Duodenal mucosa (tissue), 2 donors: ENCODE measurements around the gene DNAJC30.

Experiments
- H3K27ac ChIP-seq: one replicate; pipeline ENCODE4 v1.7.0; 2013; ENCODE audit warnings: low read depth, low read length
- H3K27me3 ChIP-seq, 2 donors: one replicate each; pipeline ENCODE4 v1.7.0; 2013; ENCODE audit warnings: low read length in 2 of 2, control low read depth in 1 of 2; ENCODE audit not compliant: insufficient read depth in 2 of 2, control insufficient read depth in 1 of 2
- H3K36me3 ChIP-seq, 2 donors: one replicate each; pipeline ENCODE4 v1.7.0; 2013; ENCODE audit warnings: low read length in 2 of 2, control low read depth in 1 of 2; ENCODE audit not compliant: insufficient read depth in 2 of 2, control insufficient read depth in 1 of 2
- H3K4me1 ChIP-seq, 2 donors: one replicate each; pipeline ENCODE4 v1.7.0; 2013; ENCODE audit warnings: low read length in 2 of 2, control low read depth in 1 of 2; ENCODE audit not compliant: insufficient read depth in 2 of 2, control insufficient read depth in 1 of 2
- H3K4me3 ChIP-seq, 2 donors: one replicate each; pipeline ENCODE4 v1.7.0; 2013; ENCODE audit warnings: low read length in 2 of 2, low read depth in 1 of 2
- H3K9ac ChIP-seq, 2 donors: one replicate each; pipeline ENCODE4 v1.7.0; 2013; ENCODE audit warnings: low read length in 2 of 2, low read depth in 1 of 2
- H3K9me3 ChIP-seq, 2 donors: one replicate each; pipeline ENCODE4 v1.7.0; 2013; ENCODE audit warnings: low read length in 2 of 2, control low read depth in 1 of 2; ENCODE audit not compliant: control insufficient read depth in 1 of 2

DNAJC30 gene

GRCh38 chr7:73702226-73702625 is 19.0 kb upstream of the DNAJC30 start:
- no peak overlapping the region for H3K4me3 ChIP-seq
- peaks cover 24 to 28% of the 10 kb centered on the region in 2 donors for H3K4me1 ChIP-seq
- no peak overlapping the region for H3K9ac ChIP-seq
- H3K27me3 ChIP-seq, result no peaks in the 10 kb centered on the region
- H3K27ac ChIP-seq, result peak overlapping the region; percentile 4
- no peaks in the 10 kb centered on the region for H3K9me3 ChIP-seq
- H3K36me3 ChIP-seq, result peaks cover 6 to 19% of the 10 kb centered on the region in 2 donors

DNA sequence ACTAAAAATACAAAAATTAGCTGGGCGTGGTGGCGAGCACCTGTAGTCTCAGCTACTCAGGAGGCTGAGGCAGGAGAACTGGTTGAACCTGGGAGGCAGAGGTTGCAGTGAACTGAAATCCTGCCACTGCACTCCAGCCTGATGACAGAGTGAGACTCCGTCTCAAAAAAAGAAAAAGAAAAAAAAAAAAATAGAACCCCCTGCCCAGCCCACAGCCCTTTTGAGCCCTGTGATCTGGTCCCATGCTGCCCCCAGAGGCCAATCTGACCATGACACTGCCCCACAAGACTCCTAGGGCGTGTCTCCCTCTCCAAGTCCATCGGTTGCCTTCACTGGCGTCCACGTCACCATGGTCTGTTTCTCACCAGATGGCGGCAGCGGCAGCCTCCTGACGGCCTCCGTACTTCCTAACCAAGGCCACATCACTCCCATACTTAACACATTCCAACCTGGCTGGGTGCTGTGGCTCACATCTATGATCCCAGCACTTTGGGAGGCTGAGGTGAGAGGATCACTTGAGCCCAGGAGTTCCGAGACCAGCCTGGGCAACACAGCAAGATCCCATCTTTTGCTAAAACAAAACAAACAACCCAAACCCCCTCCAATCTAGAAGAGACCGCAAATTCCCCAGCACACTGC is 18.2 kb upstream of the DNAJC30 start:
- Histone ChIP-seq H3K36me3 (peaks cover 7 to 26% of the 10 kb centered on the region in 2 donors), H3K4me3 (no peak overlapping the region), H3K9ac (no peak overlapping the region), H3K27me3 (no peaks in the 10 kb centered on the region), H3K4me1 (peaks cover 18 to 22% of the 10 kb centered on the region in 2 donors), H3K27ac (no peak overlapping the region), H3K9me3 (no peaks in the 10 kb centered on the region)

DNA sequence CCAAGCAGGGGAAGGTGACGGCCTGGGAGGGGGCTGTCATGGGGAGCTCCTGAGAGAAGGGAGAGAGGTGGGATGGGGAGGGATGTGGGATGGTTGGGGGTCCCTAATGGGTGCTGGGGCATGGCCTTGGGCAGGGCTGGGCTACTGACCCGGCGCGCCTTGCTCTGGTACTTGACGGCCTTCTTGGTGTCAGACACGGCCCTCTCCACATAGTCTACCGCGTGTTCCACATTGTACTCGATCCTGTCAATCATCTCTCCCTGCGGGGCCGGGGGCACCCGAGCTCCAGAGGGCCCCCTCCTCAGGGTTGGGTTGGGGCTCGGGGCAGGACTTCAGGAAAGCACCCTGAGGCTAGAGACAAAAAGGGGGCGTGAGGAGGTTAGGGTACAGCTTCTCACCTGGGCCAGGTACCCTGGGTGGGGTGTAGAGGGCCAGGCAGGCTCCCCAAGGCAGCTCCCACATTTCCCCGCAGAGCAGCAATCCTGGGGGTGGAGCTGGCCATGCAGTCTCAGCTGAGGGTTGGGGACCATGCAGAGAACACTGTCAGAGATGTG is 17.4 kb upstream of the DNAJC30 start:
- Histone ChIP-seq H3K36me3 (peaks cover 15 to 34% of the 10 kb centered on the region in 2 donors), H3K4me3 (no peak overlapping the region), H3K9ac (no peak overlapping the region), H3K4me1 (peaks cover 18 to 22% of the 10 kb centered on the region in 2 donors), H3K27me3 (no peaks in the 10 kb centered on the region), H3K9me3 (no peaks in the 10 kb centered on the region), H3K27ac (no peak overlapping the region)

DNA sequence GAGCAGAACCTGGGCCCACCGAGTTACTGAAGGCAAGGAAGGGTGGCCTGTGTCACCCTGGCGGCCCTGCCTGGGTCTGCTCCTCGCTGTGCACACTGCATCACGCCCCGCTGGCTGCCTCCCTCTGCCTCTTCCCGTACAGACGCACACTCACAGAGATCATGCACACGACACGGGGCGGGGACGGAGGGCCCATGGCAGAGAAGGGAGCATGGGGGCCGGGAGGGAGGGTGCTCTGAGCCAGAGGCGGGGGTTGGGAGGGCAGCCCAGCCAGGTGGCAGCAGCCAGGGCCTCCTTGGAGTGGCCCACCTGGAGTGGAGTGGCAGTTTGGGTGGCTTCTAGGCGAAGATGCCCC is 16.8 kb upstream of the DNAJC30 start:
- H3K27me3 ChIP-seq, result no peaks in the 10 kb centered on the region
- peaks cover 18 to 22% of the 10 kb centered on the region in 2 donors for H3K4me1 ChIP-seq
- no peak overlapping the region for H3K27ac ChIP-seq
- H3K4me3 ChIP-seq, result no peak overlapping the region
- H3K36me3 ChIP-seq, result peaks cover 17 to 39% of the 10 kb centered on the region in 2 donors
- no peaks in the 10 kb centered on the region for H3K9me3 ChIP-seq
- H3K9ac ChIP-seq, result no peak overlapping the region

DNA sequence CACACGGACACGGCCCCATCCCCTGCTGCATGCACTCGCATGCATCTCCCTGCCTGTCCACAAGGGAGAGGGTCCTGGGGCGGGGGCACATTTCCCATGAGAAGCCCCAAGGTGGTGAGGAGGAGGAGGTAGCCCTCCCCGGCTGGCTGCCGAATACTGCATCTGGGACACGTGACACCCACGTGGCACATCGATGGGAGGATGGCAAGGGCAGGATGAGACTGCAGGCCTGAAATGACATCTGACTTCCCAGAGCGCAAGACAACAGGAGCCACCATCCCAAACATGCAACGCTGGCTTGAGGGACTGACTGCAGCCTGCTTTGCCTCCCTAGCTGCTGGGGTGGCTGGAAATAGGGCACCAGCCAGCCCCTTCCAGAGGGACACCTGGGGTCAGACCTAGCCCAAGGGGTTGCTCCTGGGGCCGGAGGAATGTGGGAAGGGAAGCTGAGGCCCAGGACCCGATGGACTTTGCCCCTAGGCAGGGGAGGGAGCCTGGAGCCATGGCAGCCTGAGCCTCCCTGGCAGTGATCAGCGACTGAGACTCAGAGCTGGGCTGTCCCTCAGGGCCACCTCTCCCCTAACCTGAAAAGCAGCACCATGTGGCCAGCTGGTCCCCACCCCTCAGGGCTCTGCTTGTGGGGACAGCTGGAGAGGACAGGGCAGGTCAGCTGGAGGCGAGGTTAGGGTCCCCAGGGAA is 16.3 kb upstream of the DNAJC30 start:
- Histone ChIP-seq H3K4me1 (peaks cover 18 to 21% of the 10 kb centered on the region in 2 donors), H3K27ac (no peak overlapping the region), H3K27me3 (no peaks in the 10 kb centered on the region), H3K9me3 (no peaks in the 10 kb centered on the region), H3K36me3 (peaks cover 17 to 45% of the 10 kb centered on the region in 2 donors), H3K9ac (no peak overlapping the region), H3K4me3 (no peak overlapping the region)

DNA sequence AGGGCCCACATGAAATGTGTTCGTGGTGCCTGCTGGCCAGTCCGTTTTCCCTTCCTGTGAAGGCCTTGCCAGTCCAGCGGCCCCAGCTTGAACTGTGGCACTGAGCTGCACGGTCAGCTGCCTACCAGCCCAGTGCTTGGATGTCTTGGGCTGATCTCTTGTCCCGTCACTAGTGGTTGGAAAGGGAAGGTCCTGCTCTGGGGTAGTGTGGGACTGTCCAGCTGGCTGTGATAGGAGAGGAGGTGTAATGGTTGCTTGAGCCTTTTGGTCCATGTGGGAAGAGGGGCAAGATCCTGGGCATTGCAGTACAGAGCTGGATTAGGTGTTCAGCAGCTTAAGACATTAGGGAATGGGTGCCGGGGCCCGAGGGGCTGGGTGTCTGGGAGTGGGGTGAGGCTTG is 15.2 kb upstream of the DNAJC30 start:
- H3K4me1 ChIP-seq, result peaks cover 13 to 16% of the 10 kb centered on the region in 2 donors
- H3K36me3 ChIP-seq, result peaks cover 27 to 56% of the 10 kb centered on the region in 2 donors
- no peak overlapping the region for H3K4me3 ChIP-seq
- H3K27me3 ChIP-seq, result no peaks in the 10 kb centered on the region
- no peaks in the 10 kb centered on the region for H3K9me3 ChIP-seq
- no peak overlapping the region for H3K27ac ChIP-seq
- H3K9ac ChIP-seq, result no peak overlapping the region

GRCh38 chr7:73696372-73696771 is 13.1 kb upstream of the DNAJC30 start:
- Histone ChIP-seq H3K36me3 (peaks cover 42 to 76% of the 10 kb centered on the region in 2 donors), H3K9me3 (no peaks in the 10 kb centered on the region), H3K4me3 (no peak overlapping the region), H3K27me3 (no peaks in the 10 kb centered on the region), H3K4me1 (no peaks in the 10 kb centered on the region), H3K27ac (no peak overlapping the region), H3K9ac (no peak overlapping the region)

DNA sequence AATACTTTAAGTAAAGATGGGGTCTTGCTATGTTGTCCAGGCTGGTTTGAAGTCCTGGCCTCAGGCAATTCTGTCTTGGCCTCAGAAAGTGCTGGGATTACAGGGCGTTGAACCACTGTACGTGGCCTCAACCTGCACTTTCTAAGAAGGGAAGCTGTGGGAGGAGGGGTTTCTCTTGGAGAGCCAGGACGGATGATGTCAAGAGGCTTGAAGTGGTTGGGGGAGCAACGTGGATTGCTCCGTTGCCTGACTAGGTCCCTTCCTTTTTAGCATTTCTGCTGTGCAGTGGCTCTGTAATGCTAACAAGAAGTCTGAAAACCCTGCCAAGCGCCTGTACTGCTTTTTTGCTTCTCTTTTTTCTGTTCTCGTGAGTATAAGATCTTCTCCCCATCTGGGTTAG is 7.4 kb upstream of the DNAJC30 start:
- H3K27ac ChIP-seq, result no peak overlapping the region
- no peaks in the 10 kb centered on the region for H3K27me3 ChIP-seq
- no peak overlapping the region for H3K4me3 ChIP-seq
- no peak overlapping the region for H3K9ac ChIP-seq
- H3K4me1 ChIP-seq, result no peaks in the 10 kb centered on the region
- H3K36me3 ChIP-seq, result peaks cover 38 to 87% of the 10 kb centered on the region in 2 donors
- H3K9me3 ChIP-seq, result no peaks in the 10 kb centered on the region

- Histone ChIP-seq H3K9ac (no peak overlapping the region), H3K27me3 (no peaks in the 10 kb centered on the region), H3K4me3 (no peak overlapping the region), H3K4me1 (peaks cover 0 to 4% of the 10 kb centered on the region in 2 donors), H3K9me3 (no peaks in the 10 kb centered on the region), H3K36me3 (peaks cover 25 to 64% of the 10 kb centered on the region in 2 donors), H3K27ac (no peak overlapping the region)
Measured at GRCh38 chr7:73688288-73688687, 5.0 kb upstream of the DNAJC30 start.

DNA sequence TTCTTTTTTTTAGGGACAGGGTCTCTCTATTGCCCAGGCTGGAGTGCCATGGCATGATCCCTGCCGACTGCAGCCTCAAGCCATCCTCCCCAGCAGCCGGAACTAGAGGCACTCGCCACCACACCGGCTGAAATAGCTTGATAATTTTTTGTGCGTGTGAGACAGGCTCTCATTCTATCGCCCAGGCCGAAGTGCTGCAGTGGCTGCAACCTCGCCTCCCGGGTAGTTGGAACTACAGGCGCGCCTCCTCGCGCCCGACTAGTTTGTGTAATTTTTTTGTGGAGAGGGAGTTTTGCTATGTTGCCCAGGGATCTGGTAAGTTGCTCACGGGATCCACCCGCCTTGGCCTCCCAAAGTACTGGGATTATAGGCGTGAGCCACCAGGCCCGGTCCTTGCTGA is 2.1 kb upstream of the DNAJC30 start:
- Histone ChIP-seq H3K27ac (no peak overlapping the region), H3K27me3 (no peaks in the 10 kb centered on the region), H3K9me3 (no peaks in the 10 kb centered on the region), H3K36me3 (peaks cover 11 to 34% of the 10 kb centered on the region in 2 donors), H3K4me1 (peaks cover 16 to 24% of the 10 kb centered on the region in 2 donors), H3K4me3 (no peak overlapping the region), H3K9ac (no peak overlapping the region)
